ENCODE results near the gene TTLL8.

Gene TTLL8

GRCh38 chr22:50062509-50063135, 4.5 kb upstream of the TTLL8 start:
- H3K4me3 ChIP-seq (replicated peaks; ENCODE audit: low read depth, low read length) = no peak overlapping the region
- no peak for TF ChIP-seq CTCF (IDR thresholded peaks at IDR 0.05; ENCODE audit: low read depth, low read length, missing control alignments)
- DNase-seq (ENCODE audit: extremely low read depth, low read depth) = no peak

- TF ChIP-seq CTCF (IDR thresholded peaks at IDR 0.05; ENCODE audit: low read depth, low read length, missing control alignments) = no peak
- H3K4me3 ChIP-seq (replicated peaks; ENCODE audit: low read depth, low read length) = no peak overlapping the region
- DNase-seq (ENCODE audit: extremely low read depth, low read depth) = no peak
Observed at GRCh38 chr22:50061824-50062355, 3.8 kb upstream of the TTLL8 start.

GRCh38 chr22:50061141-50061823, 3.2 kb upstream of the TTLL8 start:
- no peak for DNase-seq (ENCODE audit: extremely low read depth, low read depth)
- no peak for TF ChIP-seq CTCF (IDR thresholded peaks at IDR 0.05; ENCODE audit: low read depth, low read length, missing control alignments)
- no peak overlapping the region for H3K4me3 ChIP-seq (replicated peaks; ENCODE audit: low read depth, low read length)

- H3K4me3 ChIP-seq (replicated peaks; ENCODE audit: low read depth, low read length) = no peak overlapping the region
- no peak for DNase-seq (ENCODE audit: extremely low read depth, low read depth)
- TF ChIP-seq CTCF (IDR thresholded peaks at IDR 0.05; ENCODE audit: low read depth, low read length, missing control alignments) = no peak
Observed at GRCh38 chr22:50060441-50061140, 2.5 kb upstream of the TTLL8 start.

GRCh38 chr22:50059881-50060262, 1.8 kb upstream of the TTLL8 start:
- no peak for DNase-seq (ENCODE audit: extremely low read depth, low read depth)
- no peak for TF ChIP-seq CTCF (IDR thresholded peaks at IDR 0.05; ENCODE audit: low read depth, low read length, missing control alignments)
- no peak overlapping the region for H3K4me3 ChIP-seq (replicated peaks; ENCODE audit: low read depth, low read length)

- H3K4me3 ChIP-seq (replicated peaks; ENCODE audit: low read depth, low read length) = no peak overlapping the region
- DNase-seq (ENCODE audit: extremely low read depth, low read depth) = no peak
Observed at GRCh38 chr22:50058906-50059880, 1.1 kb upstream of the TTLL8 start.

More at GRCh38 chr22:50058906-50059880, 1.1 kb upstream of the TTLL8 start:
- no peak for TF ChIP-seq CTCF (IDR thresholded peaks at IDR 0.05; ENCODE audit: low read depth, low read length, missing control alignments)

Data from HFF-Myc (cell line).